Keratinocyte (primary cell): ENCODE measurements around the gene LLCFC1. TPM values are rescaled to one million over a fixed set of nuclear protein-coding genes. Genes with fewer than 3 reads are reported as not detected.

Source experiments
- DNase-seq: peaks from one replicate; pipeline ENCODE4 v3.0.0-alpha.2; 2011; ENCODE audit warnings: low read depth, missing footprints, low spot score
- FAIRE-seq: peaks from 2 replicates; lab custom pipeline; 2011; peaks lifted over from hg19 to GRCh38; lab: Jason Lieb, UNC
- H2AFZ ChIP-seq: 2 replicates; pipeline ENCODE4 v1.6.0; 2012; ENCODE audit warnings: low read length, control low read depth, inconsistent platforms; ENCODE audit not compliant: control insufficient read depth
- H3K27ac ChIP-seq: 2 replicates; pipeline ENCODE4 v1.5.1; 2011; ENCODE audit warnings: low read length; ENCODE audit not compliant: control insufficient read depth, insufficient read depth
- H3K27me3 ChIP-seq: 3 replicates; pipeline ENCODE4 v1.6.0; 2011; ENCODE audit warnings: low read length; ENCODE audit not compliant: control insufficient read depth, insufficient read depth; ENCODE audit errors: extremely low read depth
- H3K36me3 ChIP-seq, 2 experiments: 2 replicates in 1 of 2; 3 replicates in 1 of 2; pipeline ENCODE4 v1.5.1; 2011; ENCODE audit warnings: low read length in 2 of 2, mild to moderate bottlenecking in 1 of 2; ENCODE audit not compliant: control insufficient read depth in 2 of 2, insufficient read depth in 2 of 2; ENCODE audit errors: extremely low read depth in 1 of 2
- H3K4me1 ChIP-seq: 3 replicates; pipeline ENCODE4 v1.5.1; 2011; ENCODE audit warnings: low read length; ENCODE audit not compliant: control insufficient read depth, insufficient read depth; ENCODE audit errors: extremely low read depth
- H3K4me2 ChIP-seq: 3 replicates; pipeline ENCODE4 v1.6.0; 2011; ENCODE audit warnings: low read depth, low read length; ENCODE audit not compliant: control insufficient read depth, insufficient read depth; ENCODE audit errors: extremely low read depth
- H3K4me3 ChIP-seq, 3 experiments: fragments of 200-600 bp in 1 of 3; sonication (generic) in 1 of 3; 2 replicates in 2 of 3; 3 replicates in 1 of 3; pipeline ENCODE4 v1.5.1; 2011 to 2016; ENCODE audit warnings: low read length in 3 of 3, mild to moderate bottlenecking in 3 of 3, control low read depth in 2 of 3, inconsistent platforms in 1 of 3, low read depth in 1 of 3, mixed read lengths in 1 of 3, mixed run types in 1 of 3, moderate library complexity in 1 of 3; ENCODE audit not compliant: control insufficient read depth in 2 of 3, insufficient read depth in 2 of 3; ENCODE audit errors: extremely low read depth in 1 of 3
- H3K79me2 ChIP-seq: 2 replicates; pipeline ENCODE4 v1.6.0; 2012; ENCODE audit warnings: low read length; ENCODE audit not compliant: control insufficient read depth, insufficient read depth
- H3K9ac ChIP-seq: 3 replicates; pipeline ENCODE4 v1.6.0; 2011; ENCODE audit warnings: low read length; ENCODE audit not compliant: control insufficient read depth, insufficient read depth; ENCODE audit errors: extremely low read depth
- H3K9me1 ChIP-seq: 3 replicates; pipeline ENCODE4 v1.6.0; 2011; ENCODE audit warnings: low read length; ENCODE audit not compliant: control insufficient read depth, insufficient read depth; ENCODE audit errors: extremely low read depth
- H3K9me3 ChIP-seq: 2 replicates; pipeline ENCODE4 v1.5.1; 2012; ENCODE audit warnings: low read depth, low read length; ENCODE audit not compliant: control insufficient read depth
- H4K20me1 ChIP-seq: 3 replicates; pipeline ENCODE4 v1.6.0; 2011; ENCODE audit warnings: low read length; ENCODE audit not compliant: control insufficient read depth, insufficient read depth; ENCODE audit errors: extremely low read depth
- CTCF ChIP-seq, 3 experiments: IDR thresholded peaks in 1 of 3; conservative IDR thresholded peaks in 1 of 3; optimal IDR thresholded peaks in 1 of 3; 2 replicates in 2 of 3; 3 replicates in 1 of 3; pipeline versions ENCODE3 to v1.5.1; 2011; ENCODE audit warnings: low read length in 3 of 3, mild to moderate bottlenecking in 3 of 3, moderate library complexity in 2 of 3, control low read depth in 1 of 3, inconsistent platforms in 1 of 3; ENCODE audit not compliant: insufficient read depth in 2 of 3; ENCODE audit errors: extremely low read depth in 1 of 3
- EZH2 ChIP-seq: IDR thresholded peaks from one replicate; pipeline ENCODE4 v1.6.1; 2012; ENCODE audit warnings: inconsistent platforms, mild to moderate bottlenecking, low read length, moderate library complexity
- dilution Hi-C: fragments of 300-500 bp; cut with MboI; formaldehyde crosslinking; loops from one replicate; pipeline ENCODE4 v1.7.0; 2020; ENCODE audit warnings: low sequenced_read_pairs; ENCODE audit not compliant: extremely low pct_ligation_motif_present
- polyA plus RNA-seq, 5 experiments: library from polyadenylated mRNA; depleted of rRNA in 3 of 5; stranded (reverse) in 3 of 5; stranded (forward) in 1 of 5; unstranded in 1 of 5; fragments of >200 nt; gene quantifications; 1 replicate in 1 of 5; 2 replicates in 3 of 5; 3 replicates in 1 of 5; pipeline versions ENCODE4 v1.2.1 to v1.2.3, GENCODE V29; 2011 to 2012; ENCODE audit warnings: missing spikeins in 2 of 5, low read depth in 1 of 5, low replicate concordance in 1 of 5

LLCFC1 gene
- polyA plus RNA-seq, 1 donor (not counting 4 experiments of a cell fraction or from before 2014, with no cell fraction given) = not detected

GRCh38 chr7:142938611-142939010 is 673 bp upstream of the LLCFC1 start:
- no peak for FAIRE-seq
- DNase-seq = no peak
- TF ChIP-seq CTCF (optimal IDR thresholded peaks at IDR 0.05 in 1 of 3, IDR thresholded peaks at IDR 0.05 in 1 of 3, conservative IDR thresholded peaks at IDR 0.05 in 1 of 3; ENCODE audit: extremely low read depth in 1 of 3, insufficient read depth in 2 of 3, low read length in 3 of 3) (no peak), EZH2 (no peak)

GRCh38 chr7:142940966-142941535 is 1.8 kb downstream of the LLCFC1 start:
- H3K4me3 ChIP-seq = no peak overlapping the region
- no peaks in the 10 kb centered on the region for H3K79me2 ChIP-seq
- H3K27ac ChIP-seq = no peak overlapping the region
- DNase-seq (no peak), FAIRE-seq (no peak)
- H4K20me1 ChIP-seq = no peaks in the 10 kb centered on the region
- H3K4me1 ChIP-seq = peaks cover 13% of the 10 kb centered on the region
- no peaks in the 10 kb centered on the region for H3K9me1 ChIP-seq
- no peaks in the 10 kb centered on the region for H3K9me3 ChIP-seq
- dilution Hi-C loops = no loop called here
- no peak overlapping the region for H3K9ac ChIP-seq
- no peaks in the 10 kb centered on the region for H3K36me3 ChIP-seq
- H3K4me2 ChIP-seq = no peak overlapping the region
- TF ChIP-seq EZH2 (no peak), CTCF (optimal IDR thresholded peaks at IDR 0.05 in 1 of 3, IDR thresholded peaks at IDR 0.05 in 1 of 3, conservative IDR thresholded peaks at IDR 0.05 in 1 of 3; ENCODE audit: extremely low read depth in 1 of 3, insufficient read depth in 2 of 3, low read length in 3 of 3) (no peak)
- H2AFZ ChIP-seq = no peak overlapping the region
- no peaks in the 10 kb centered on the region for H3K27me3 ChIP-seq

More at GRCh38 chr7:142938611-142939010, 673 bp upstream of the LLCFC1 start:
- dilution Hi-C loops = no loop called here
- Histone ChIP-seq H4K20me1 (no peaks in the 10 kb centered on the region), H3K36me3 (no peaks in the 10 kb centered on the region), H3K27ac (no peak overlapping the region), H3K79me2 (no peaks in the 10 kb centered on the region), H3K9me3 (no peaks in the 10 kb centered on the region), H3K4me1 (peaks cover 9% of the 10 kb centered on the region), H2AFZ (no peak overlapping the region), H3K4me3 (no peak overlapping the region), H3K27me3 (no peaks in the 10 kb centered on the region), H3K9ac (no peak overlapping the region), H3K4me2 (no peak overlapping the region), H3K9me1 (no peaks in the 10 kb centered on the region)
